ENCODE results near the gene CADM1. TPM values are rescaled to one million over a fixed set of nuclear protein-coding genes. Genes with fewer than 3 reads are reported as not detected.
A peak's percentile ranks its signal among the peaks of the same experiment; 100 is the strongest.

Gene CADM1
- polyA plus RNA-seq, 1 experiment, result 31.8 TPM

DNA sequence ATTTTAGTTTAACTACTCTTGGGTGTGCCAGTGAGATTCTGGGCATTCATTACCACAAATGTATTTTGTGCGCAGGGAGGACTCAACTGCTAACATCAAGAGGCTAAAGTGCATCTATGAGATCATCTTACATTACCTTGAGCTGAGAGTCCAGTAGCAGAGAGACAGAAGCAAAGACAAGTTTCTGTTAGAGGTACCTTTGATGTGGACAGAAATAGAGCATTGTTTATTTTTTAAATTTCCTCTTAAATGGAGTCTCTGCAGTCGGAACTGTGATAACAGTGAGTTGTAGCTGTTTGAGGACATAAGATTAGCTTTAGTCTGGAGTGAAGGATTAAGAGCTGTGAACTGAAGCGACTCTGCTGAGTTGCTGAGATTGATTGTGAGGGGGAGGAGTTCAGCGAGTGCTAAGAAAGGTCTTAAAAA lies 297.0 kb downstream of the CADM1 start:
- CTCF ChIA-PET, result interaction anchor here (1.5 kb wide), 1 partner anchor 12 kb away, joined by 5 read pairs; no protein-coding TSS in a partner anchor
- H3K27me3 ChIP-seq (ENCODE audit: control insufficient read depth, insufficient read depth, low read length), result no peaks in the 10 kb centered on the region
- POLR2A ChIA-PET, result no interaction called here
- TF ChIP-seq, protein P1, sequence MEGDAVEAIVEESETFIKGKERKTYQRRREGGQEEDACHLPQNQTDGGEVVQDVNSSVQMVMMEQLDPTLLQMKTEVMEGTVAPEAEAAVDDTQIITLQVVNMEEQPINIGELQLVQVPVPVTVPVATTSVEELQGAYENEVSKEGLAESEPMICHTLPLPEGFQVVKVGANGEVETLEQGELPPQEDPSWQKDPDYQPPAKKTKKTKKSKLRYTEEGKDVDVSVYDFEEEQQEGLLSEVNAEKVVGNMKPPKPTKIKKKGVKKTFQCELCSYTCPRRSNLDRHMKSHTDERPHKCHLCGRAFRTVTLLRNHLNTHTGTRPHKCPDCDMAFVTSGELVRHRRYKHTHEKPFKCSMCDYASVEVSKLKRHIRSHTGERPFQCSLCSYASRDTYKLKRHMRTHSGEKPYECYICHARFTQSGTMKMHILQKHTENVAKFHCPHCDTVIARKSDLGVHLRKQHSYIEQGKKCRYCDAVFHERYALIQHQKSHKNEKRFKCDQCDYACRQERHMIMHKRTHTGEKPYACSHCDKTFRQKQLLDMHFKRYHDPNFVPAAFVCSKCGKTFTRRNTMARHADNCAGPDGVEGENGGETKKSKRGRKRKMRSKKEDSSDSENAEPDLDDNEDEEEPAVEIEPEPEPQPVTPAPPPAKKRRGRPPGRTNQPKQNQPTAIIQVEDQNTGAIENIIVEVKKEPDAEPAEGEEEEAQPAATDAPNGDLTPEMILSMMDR (IDR thresholded peaks at IDR 0.05; ENCODE audit: insufficient read depth, low read depth, low read length), result no peak
- no peaks in the 10 kb centered on the region for H3K36me3 ChIP-seq (ENCODE audit: control insufficient read depth, insufficient read depth, low read length)
- no peak overlapping the region for H3K4me3 ChIP-seq (ENCODE audit: low read depth, low read length)
- no peak for DNase-seq (ENCODE audit: low read depth)

GRCh38 chr11:115206365-115207022 lies 297.7 kb downstream of the CADM1 start:
- H3K27me3 ChIP-seq (ENCODE audit: control insufficient read depth, insufficient read depth, low read length), result no peaks in the 10 kb centered on the region
- no peak overlapping the region for H3K4me3 ChIP-seq (ENCODE audit: low read depth, low read length)
- ChIA-PET CTCF (interaction anchor here (0.7 kb wide), 1 partner anchor 429 kb away, joined by 3 read pairs; no protein-coding TSS in a partner anchor), POLR2A (no interaction called here)
- TF ChIP-seq, protein P1 (IDR thresholded peaks at IDR 0.05; ENCODE audit: insufficient read depth, low read depth, low read length), result no peak
- no peaks in the 10 kb centered on the region for H3K36me3 ChIP-seq (ENCODE audit: control insufficient read depth, insufficient read depth, low read length)
- no peak for DNase-seq (ENCODE audit: low read depth)

GRCh38 chr11:115202900-115203552 lies 301.2 kb downstream of the CADM1 start:
- no peak overlapping the region for H3K4me3 ChIP-seq (ENCODE audit: low read depth, low read length)
- TF ChIP-seq, protein P1 (IDR thresholded peaks at IDR 0.05; ENCODE audit: insufficient read depth, low read depth, low read length), result no peak
- no peak for DNase-seq (ENCODE audit: low read depth)
- POLR2A ChIA-PET, result no interaction called here
- CTCF ChIA-PET, result interaction anchor here (0.6 to 1.8 kb wide), 3 partner anchors 11 to 399 kb away, joined by 3 read pairs; no protein-coding TSS in a partner anchor
- no peaks in the 10 kb centered on the region for H3K27me3 ChIP-seq (ENCODE audit: control insufficient read depth, insufficient read depth, low read length)
- no peaks in the 10 kb centered on the region for H3K36me3 ChIP-seq (ENCODE audit: control insufficient read depth, insufficient read depth, low read length)

GRCh38 chr11:115202074-115202473 lies 302.1 kb downstream of the CADM1 start:
- CTCF ChIA-PET, result interaction anchor here (1.8 kb wide), 1 partner anchor 12 kb away, joined by 3 read pairs; no protein-coding TSS in a partner anchor
- DNase-seq (ENCODE audit: low read depth), result no peak
- no peak overlapping the region for H3K4me3 ChIP-seq (ENCODE audit: low read depth, low read length)
- TF ChIP-seq, protein P1 (IDR thresholded peaks at IDR 0.05; ENCODE audit: insufficient read depth, low read depth, low read length), result no peak
- POLR2A ChIA-PET, result no interaction called here
- H3K36me3 ChIP-seq (ENCODE audit: control insufficient read depth, insufficient read depth, low read length), result no peaks in the 10 kb centered on the region
- no peaks in the 10 kb centered on the region for H3K27me3 ChIP-seq (ENCODE audit: control insufficient read depth, insufficient read depth, low read length)

GRCh38 chr11:115201111-115201792 lies 303.0 kb downstream of the CADM1 start:
- ChIA-PET CTCF (interaction anchor here (0.5 to 1.8 kb wide), 3 partner anchors 13 to 908 kb away, joined by 3 read pairs; no protein-coding TSS in a partner anchor), POLR2A (no interaction called here)
- H3K27me3 ChIP-seq (ENCODE audit: control insufficient read depth, insufficient read depth, low read length), result no peaks in the 10 kb centered on the region
- H3K4me3 ChIP-seq (ENCODE audit: low read depth, low read length), result no peak overlapping the region
- no peaks in the 10 kb centered on the region for H3K36me3 ChIP-seq (ENCODE audit: control insufficient read depth, insufficient read depth, low read length)
- DNase-seq (ENCODE audit: low read depth), result peak; percentile 91
- TF ChIP-seq, protein P1 (IDR thresholded peaks at IDR 0.05; ENCODE audit: insufficient read depth, low read depth, low read length), result no peak

Data from BJ (cell line).